GM18873 (cell line): ENCODE data around the gene DHX32.
"Not testable (repeated sequence)": the region's sequence is repeated elsewhere in the genome, so short reads cannot be mapped to it uniquely, and the experiment has no call there.

ENCODE experiments used
- ATAC-seq: cut with Tn5 transposase; IDR thresholded peaks from one replicate; pipeline ENCODE4 v1.9.1; 2021; ENCODE audit warnings: mild to moderate bottlenecking, moderate library complexity, moderate number of reproducible peaks; ENCODE audit not compliant: unreplicated experiment, low FRiP score

The DHX32 gene

DNA sequence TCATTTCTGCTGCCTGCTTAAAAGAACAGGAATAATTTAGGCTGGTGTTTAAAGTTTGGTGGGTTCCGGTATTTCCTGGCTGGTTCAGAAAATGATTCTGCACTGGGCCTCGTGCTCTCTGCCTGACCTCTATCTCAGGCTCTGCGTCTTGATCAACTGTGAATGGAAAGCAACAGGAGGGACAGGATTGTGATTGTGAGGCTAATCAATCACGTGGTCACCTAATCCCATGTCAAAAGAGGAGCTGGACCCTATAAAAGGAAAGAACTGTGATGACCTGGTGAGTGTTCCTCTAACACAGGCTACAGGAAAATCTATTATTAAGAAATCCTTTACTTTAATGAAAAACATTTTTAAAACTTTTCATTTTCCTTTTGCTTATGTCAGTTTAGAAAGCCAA is at the start of gene DHX32:
TSS of gene DHX32 (minus strand) at position 101 of the 400 bp plus-strand sequence. CDS start 468 bp downstream, outside the sequence.
- ATAC-seq: no peak

GRCh38 chr10:125929618-125930017 is 48.5 kb upstream of the DHX32 start:
- no peak for ATAC-seq

GRCh38 chr10:125928928-125929585 is 48.0 kb upstream of the DHX32 start:
- ATAC-seq: no peak

DNA sequence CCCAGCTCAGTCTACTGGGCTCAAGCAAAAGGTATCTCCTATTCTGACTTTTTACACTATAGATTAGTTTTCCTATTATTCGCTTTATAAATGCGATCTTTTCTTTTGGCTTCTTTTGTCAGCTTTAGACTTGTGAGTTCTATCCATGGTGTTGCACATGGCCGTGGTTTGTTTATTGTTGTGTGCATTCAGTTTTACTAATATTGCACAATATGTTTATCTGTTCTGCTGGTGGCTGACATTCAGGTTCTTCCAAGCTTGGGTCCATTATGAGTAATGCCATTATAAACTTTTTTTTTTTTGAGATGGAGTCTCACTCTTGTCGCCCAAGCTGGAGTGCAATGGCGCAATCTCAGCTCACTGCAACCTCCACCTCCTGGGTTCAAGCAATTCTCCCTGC is 46.2 kb upstream of the DHX32 start:
- not testable (repeated sequence) for ATAC-seq

DNA sequence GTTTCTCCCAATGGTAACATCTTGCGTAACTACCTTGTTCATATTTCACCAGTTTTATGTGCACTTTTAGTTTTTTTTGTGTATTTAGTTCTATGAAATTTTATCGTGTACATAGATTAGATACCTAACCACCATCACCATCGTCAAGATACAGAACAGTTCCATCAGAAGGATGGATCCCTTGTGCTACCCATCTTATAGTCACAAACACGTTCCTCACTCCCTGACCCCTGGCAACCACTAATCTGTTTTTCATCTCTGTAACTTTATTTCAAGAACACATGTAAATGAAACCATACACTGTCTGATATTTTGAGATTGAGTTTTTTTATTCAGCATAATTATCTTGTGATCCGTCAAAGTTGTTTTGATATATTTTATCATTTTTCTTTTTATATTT is 45.2 kb upstream of the DHX32 start:
- ATAC-seq: no peak

- ATAC-seq: no peak
Observed at GRCh38 chr10:125925262-125925834, 44.3 kb upstream of the DHX32 start.

- not testable (repeated sequence) for ATAC-seq
Observed at GRCh38 chr10:125921643-125922306, 40.7 kb upstream of the DHX32 start.

DNA sequence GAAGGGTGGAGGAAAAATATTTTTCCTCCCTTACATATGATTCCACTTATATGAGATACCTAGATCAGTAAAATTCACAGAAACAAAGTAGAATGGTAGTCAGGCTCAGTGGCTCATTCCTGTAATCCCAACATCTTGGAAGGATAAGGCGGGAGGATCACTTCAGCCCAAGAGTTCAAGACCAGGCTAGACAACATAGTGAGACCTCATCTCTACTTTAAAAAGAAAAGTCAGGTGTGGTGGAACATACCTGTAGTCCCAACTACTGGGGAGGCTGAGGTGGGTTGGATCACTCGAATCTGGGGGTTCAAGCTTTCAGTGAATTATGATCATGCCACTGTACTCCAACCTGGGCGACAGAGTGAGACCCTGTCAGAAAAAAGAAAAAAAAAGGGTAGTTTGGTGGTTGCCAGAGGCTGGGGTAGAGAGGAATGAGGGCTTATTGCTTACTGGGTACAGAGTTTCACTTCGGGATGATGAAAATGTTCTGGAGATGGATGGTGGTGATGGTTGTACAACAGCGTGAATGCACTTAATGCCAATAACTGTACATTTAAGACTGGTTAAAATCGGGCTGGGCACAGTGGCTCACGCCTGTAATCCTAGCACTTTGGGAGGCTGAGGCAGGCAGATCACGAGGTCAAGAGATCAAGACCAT is 36.7 kb upstream of the DHX32 start:
- not testable (repeated sequence) for ATAC-seq

DNA sequence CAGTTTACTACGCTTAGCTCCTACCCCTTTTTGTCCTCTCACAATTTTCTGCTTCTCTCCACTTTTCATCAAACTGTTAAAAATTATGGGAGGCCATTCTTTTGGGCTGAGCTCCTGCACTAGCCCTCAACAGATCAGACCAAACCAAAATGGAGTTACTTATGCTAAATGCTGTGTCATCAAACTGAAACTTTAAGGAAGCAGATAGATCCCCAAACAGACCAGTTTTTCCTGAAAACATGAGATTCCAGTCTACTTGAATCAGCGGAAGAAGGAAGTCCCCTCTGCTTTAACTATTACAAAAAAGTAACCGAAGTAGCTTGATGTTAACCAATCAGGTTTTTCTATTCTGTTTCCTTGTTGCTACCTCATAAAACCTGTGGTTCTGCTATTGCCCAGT is 35.9 kb upstream of the DHX32 start:
- ATAC-seq: no peak

- not testable (repeated sequence) for ATAC-seq
Observed at GRCh38 chr10:125913277-125913676, 32.2 kb upstream of the DHX32 start.

- ATAC-seq: no peak
Observed at GRCh38 chr10:125911990-125912389, 30.9 kb upstream of the DHX32 start.

GRCh38 chr10:125911145-125911544 is 30.1 kb upstream of the DHX32 start:
- ATAC-seq: no peak

- not testable (repeated sequence) for ATAC-seq
Observed at GRCh38 chr10:125909491-125909890, 28.4 kb upstream of the DHX32 start.

DNA sequence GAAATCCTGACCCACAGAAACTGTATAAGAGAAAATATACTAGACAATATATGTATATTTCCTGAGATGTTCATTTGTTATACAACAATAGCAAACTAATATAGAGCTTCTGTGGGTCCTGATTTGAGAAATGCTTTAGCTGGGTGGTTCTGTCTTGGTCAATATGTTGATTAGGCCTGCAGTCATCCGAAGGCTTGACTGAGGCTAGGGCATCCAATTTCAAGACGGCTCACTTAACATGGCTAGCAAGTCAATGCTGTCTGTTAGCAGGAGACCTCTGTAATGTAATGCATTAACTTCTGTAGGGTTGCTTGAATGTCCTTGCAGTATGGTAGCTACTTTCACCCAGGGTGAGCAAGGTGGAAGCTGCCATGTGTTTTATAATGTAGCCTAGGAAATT is 27.7 kb upstream of the DHX32 start:
- ATAC-seq: not testable (repeated sequence)

DNA sequence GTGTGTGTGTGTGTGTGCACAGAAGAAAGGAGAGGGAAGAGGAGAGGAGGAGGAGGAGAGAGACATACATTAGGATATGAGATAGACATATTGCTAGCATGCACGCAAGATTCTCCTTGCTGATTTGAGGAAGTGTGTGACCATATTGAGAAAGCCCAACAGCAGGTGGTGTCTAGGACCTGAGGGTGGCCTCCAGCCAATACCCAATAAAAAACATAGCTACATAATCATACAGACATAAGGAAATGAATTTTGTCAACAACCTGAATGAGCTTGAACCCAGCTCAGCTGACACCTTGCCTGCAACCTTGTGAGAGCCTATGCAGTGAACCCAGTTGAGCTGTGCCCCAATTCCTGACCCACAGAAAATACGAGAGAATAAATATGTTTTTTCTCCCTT is 26.5 kb upstream of the DHX32 start:
- not testable (repeated sequence) for ATAC-seq

DNA sequence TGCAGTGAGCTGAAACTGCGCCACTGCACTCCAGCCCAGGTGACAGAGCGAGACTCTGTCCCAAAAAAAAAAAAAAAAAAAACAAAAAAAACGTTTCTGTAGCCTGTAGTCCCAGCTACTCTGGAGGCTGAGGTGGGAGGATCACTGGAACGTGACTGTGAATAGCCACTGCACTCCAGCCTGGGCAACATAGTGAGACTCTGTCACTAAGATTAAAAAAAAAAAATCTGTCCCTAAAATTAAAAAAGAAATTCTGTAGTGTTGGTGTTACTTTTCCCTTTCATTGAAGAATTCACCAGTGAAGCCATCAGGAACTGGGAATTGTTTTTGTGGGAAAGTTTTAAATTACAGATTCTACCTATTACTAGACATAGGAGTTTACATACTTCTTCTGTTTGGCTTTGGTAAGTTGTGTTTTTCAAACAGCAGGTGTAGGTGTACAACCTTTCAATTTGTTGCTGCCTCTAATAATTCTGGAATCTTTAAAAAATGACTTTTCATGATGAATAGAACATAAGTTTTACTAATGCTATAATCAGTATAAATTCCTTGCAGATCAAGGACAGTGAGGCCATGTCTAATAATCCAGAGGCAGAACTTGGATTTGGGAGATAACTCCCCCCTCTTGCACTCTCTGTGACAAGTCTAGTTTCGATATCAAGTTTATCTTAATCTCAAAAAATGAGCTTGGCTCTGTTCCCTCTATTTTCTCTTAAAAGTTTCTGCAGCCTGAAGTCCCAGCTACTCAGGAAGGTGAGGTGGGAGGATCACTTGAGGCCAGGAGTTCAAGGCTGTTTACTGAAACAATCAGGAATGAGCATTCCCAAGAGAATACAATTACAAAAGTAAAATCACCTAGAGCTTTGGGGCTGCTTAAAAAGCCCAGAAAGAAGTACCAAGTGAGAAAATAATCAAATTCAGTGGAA is 24.2 kb upstream of the DHX32 start:
- ATAC-seq: not testable (repeated sequence)

- not testable (repeated sequence) for ATAC-seq
Observed at GRCh38 chr10:125903135-125903640, 22.1 kb upstream of the DHX32 start.

GRCh38 chr10:125900963-125901362 is 19.9 kb upstream of the DHX32 start:
- not testable (repeated sequence) for ATAC-seq

DNA sequence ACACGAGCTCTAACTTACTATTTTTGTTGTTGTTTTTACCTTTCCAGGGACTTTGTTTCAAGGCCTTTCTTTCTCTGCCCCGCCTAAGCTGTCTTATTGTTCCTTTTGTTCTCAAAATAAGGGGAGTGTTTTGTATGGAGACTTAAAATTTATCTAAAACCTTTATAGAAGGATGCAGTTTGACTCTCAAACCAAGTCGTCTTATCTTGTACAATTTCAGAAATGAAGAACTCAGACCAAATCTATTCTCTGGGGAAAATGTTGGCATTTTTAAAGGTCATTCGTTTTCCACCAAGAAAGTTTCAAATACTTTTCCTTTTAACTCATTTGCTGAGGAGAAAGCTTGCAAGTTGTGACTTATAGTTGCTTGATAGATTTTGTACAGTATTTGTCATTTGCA is 16.2 kb upstream of the DHX32 start:
- not testable (repeated sequence) for ATAC-seq
